ENCODE measurements around the gene SGIP1. TPM values are rescaled to one million over a fixed set of nuclear protein-coding genes. Genes with fewer than 3 reads are reported as not detected.
"Not testable (repeated sequence)": the region's sequence is repeated elsewhere in the genome, so short reads cannot be mapped to it uniquely, and the experiment has no call there.

SGIP1 gene
- total RNA-seq, 1 donor from 2014 or later = 1.9 TPM

DNA sequence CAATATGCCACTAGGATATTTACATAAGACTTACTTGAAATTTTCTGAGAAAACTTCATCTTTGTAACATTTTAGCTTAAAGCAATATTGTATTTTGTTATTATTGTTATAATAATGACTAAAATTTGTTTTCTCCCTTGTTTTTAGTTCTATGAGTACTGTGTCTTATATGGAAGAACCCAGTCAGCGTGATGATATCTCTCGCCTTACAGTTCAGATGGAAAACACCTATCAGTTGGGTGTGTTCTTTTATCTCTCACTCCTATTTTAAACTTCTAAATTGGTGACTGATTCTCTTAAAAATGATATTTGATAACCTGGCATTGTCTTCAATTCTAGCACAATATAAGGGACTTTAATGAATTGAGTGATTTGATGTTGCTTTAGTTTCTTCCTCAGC lies 236.3 kb downstream of the SGIP1 start:
- DNase-seq = no peak

GRCh38 chr1:66770694-66771093 lies 236.7 kb downstream of the SGIP1 start:
- DNase-seq = no peak

DNA sequence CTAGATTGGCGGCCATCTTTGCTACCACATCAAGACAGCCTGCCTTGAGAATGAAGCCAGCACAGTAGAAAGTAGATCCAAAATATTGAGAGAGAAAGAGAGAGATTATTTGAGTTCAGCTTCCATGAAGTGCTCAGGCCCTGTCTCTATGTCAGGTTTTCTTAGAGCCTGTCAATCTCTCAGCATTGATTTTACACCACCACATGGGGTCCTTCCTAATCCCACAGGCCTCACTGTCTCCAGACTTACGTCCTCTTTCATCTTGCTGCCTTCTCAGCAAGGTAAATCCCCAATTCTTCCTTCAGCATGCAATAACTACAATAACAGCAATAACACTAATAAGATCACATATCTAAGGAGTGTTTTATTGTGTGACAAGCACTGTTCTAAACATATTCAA lies 239.3 kb downstream of the SGIP1 start:
- no peak for DNase-seq

GRCh38 chr1:66774438-66774837 lies 240.5 kb downstream of the SGIP1 start:
- no peak for DNase-seq

DNA sequence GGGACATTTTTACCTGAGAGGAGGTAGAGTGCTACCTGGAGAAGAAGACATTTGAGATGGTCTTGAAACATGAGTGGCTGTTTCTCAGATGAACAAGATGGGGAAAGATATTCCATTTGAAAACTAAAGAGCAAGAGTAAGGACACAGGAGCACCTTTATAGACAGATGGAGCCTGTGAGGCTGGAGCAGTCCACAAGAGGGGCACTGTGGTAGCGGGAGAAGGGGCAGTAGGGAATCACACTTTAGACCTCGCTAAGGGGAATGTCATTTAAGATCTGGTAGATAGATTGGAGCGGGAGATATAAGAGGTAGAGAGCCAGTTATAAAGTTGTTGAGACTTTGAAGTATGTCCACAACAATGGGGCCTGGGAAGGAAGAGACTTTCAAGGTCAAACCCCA lies 241.7 kb downstream of the SGIP1 start:
- no peak for DNase-seq

GRCh38 chr1:66777831-66778230 lies 243.9 kb downstream of the SGIP1 start:
- no peak for DNase-seq

GRCh38 chr1:66778266-66778665 lies 244.3 kb downstream of the SGIP1 start:
- DNase-seq = no peak

DNA sequence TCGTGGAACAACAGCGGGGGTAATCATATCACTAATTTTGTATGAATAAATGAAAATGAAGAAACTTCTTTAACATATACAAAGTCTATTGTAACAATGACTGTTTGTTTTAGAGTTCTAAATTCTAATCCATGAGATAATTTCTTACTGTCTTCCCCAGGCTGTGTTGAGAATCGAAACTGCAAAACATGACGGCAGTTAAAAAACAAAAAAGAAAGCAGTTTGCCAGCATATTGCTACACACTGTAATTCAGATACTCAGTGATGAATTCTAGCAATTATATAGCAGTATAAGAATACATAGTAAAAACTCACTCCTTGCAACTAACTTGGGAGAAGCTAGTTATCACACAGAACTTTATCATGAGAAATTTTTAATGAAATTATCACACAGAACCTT lies 245.0 kb downstream of the SGIP1 start:
- DNase-seq = no peak

DNA sequence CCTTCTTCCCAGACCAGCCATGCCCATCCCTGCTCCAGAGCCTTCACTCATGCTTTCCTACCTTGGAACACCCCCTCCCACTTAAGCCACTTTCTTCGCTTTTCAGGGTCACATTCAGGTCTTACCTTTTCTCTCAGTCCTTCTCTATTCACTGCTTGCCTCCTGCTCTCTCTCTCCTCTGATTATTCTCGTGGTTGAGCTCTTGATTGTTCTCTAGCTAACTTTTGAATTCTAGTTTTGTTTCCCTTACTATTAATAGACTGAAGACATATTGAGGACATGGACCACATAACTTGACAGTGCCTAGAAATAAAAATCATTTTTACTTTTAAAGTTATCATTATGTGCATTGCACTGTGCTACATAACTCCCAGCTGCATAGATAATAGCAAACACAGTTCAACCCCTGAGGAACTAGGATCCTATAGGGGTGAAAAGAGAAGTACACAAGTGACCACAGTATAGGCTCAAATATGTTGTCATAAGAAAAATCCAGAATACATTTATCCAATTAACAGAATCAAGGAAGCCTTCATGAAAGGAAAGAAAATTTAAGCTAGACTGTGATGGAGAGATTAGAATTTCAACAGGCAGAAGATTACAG lies 245.6 kb downstream of the SGIP1 start:
- DNase-seq = no peak

DNA sequence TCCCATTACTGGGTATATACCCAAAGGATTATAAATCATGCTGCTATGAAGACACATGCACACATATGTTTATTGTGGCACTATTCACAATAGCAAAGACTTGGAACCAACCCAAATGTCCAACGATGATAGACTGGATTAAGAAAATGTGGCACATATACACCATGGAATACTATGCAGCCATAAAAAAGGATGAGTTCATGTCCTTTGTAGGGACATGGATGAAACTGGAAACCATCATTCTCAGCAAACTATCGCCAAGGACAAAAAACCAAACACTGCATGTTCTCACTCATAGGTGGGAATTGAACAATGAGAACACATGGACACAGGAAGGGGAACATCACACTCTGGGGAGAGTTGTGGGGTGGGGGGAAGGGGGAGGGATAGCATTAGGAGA lies 251.8 kb downstream of the SGIP1 start:
- not testable (repeated sequence) for DNase-seq

DNA sequence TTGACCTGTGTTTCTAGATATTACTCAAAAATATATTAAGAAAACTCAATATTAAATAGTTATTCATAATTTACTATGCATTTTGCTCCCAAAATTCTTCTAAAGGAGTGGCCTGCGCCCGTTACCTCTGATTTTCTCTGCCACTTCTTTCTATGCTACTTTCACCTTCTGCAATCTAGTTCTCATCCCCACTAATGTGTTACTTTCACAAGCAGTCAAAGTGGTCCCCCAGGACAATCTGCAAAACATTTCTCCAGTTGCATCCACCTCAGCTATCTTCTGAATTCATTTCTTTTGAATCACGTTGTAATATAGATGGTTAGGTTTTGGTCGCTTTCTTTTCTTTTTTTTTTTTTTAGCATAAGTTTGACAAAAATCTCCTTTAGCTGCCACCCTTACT lies 253.7 kb downstream of the SGIP1 start:
- DNase-seq = no peak

DNA sequence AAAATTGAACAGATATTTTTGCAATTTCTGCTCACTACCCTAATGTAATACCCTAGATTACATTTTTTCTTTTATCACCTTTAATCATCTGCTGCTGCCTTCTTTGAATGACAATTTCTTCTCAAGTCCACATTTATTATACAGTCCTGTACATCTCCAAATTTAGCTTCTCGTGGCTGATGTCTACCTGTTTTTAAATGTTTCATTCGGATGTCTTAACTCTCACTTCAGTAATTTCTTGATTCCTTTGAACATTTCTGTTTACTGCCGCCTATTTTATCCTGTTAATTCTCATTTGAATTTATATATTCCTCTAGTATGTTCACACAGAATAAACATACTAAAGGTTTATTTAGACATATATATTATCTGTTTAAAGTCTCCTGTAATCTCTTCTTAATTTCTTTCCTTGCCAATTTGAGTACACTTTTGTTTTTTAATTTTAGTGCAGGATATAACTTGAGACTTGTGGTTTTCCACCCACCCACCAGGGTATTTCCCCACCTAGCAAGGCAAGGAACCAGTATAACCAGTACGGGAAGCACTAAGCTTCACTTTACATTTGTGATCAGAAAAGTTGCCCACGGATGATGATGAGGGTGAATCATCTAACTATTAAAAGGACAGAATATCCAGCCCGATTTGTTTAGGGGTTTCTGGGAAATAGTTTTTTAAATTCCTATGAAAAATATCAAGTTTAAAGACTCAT lies 254.4 kb downstream of the SGIP1 start:
- DNase-seq = no peak

DNA sequence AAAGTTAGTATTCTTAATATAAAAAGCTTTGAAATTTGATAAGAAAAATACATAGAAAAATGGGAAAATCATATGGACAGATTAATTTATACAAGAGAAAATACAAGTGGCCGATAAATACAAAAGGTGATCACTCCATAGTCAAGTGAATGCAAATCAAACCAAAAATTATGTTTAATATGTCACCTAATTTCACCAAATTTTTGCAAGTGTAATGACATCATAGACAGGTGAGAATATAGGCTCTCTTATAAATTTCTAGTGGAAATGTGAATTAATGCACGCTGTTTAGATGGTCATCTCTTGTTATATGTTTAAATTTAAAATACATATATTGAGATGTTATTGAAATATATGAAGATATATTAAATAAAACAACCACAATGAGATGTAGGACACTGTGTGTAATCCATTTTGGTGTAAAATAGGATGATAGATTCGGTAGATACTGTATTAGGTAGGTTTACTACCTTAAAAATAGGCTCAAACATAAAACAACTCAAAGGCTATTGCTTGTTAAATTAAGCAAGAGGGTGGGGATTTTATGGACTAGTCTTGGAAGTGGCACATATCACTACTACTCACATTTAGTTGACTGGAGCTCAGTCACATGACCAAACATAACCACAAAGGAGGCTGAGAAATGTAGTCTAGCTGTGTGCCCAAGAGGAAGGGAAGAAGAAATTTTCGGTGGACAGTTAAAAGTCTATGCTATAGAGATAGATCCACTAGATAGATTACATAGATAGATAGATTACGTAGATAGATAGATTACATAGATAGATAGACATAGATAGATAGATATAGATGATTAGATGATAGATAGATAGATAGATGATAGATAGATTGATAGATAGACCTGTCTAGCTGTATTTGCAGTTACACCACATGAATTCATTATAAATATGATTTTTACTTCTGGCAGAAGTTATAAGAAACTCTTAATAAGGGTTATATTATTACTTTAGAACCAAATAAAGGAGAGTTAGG lies 258.0 kb downstream of the SGIP1 start:
- DNase-seq = no peak

DNA sequence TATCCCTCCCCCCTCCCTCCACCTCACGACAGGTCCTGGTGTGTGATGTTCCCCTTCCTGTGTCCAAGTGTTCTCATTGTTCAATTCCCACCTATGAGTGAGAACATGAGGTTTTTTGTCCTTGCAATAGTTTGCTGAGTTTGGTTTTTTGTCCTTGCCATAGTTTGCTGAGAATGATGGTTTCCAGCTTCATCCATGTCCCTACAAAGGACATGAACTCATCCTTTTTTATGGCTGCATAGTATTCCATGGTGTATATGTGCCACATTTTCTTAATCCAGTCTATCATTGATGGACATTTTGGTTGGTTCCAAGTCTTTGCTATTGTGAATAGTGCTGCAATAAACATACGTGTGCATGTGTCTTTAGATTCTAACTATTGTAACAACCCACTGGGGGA lies 261.9 kb downstream of the SGIP1 start:
- not testable (repeated sequence) for DNase-seq

Small RNA genes lying within 50 kb of the gene (small RNA-seq; reads per million reads assigned to genes)
- 0.12 reads per million for gene MIR3117 (ENCODE audit: low replicate concordance)

Other genes with a start within 250 kb of the SGIP1 start
- gene DYNLT5, start 218.3 kb downstream of the SGIP1 start, total RNA-seq = 4.5 TPM